Activated naive CD8-positive, alpha-beta T cell (primary cell): ENCODE results near the gene BRMS1.

Experiments used
- H3K27ac Mint-ChIP-seq: one replicate; pipeline ENCODE4 v1.8.0; 2021; ENCODE audit warnings: mixed read lengths
- H3K27me3 Mint-ChIP-seq: one replicate; pipeline ENCODE4 v1.8.0; 2021; ENCODE audit warnings: mixed read lengths
- H3K36me3 Mint-ChIP-seq: one replicate; pipeline ENCODE4 v1.8.0; 2021; ENCODE audit warnings: mixed read lengths
- H3K4me1 Mint-ChIP-seq: one replicate; pipeline ENCODE4 v1.8.0; 2021; ENCODE audit warnings: low read depth, mixed read lengths
- H3K4me3 Mint-ChIP-seq: one replicate; pipeline ENCODE4 v1.8.0; 2021; ENCODE audit warnings: mild to moderate bottlenecking, mixed read lengths
- H3K9me3 Mint-ChIP-seq: one replicate; pipeline ENCODE4 v1.8.0; 2021; ENCODE audit warnings: low read depth, mixed read lengths

The BRMS1 gene

GRCh38 chr11:66292543-66293332 lies 52.2 kb downstream of the BRMS1 start:
- H3K9me3 Mint-ChIP-seq: no peaks in the 10 kb centered on the region
- H3K27me3 Mint-ChIP-seq: peaks cover 12% of the 10 kb centered on the region
- H3K4me1 Mint-ChIP-seq: peaks cover 26% of the 10 kb centered on the region
- peaks cover 4% of the 10 kb centered on the region for H3K36me3 Mint-ChIP-seq
- H3K27ac Mint-ChIP-seq: peak overlapping the region; percentile 17
- H3K4me3 Mint-ChIP-seq: peak overlapping the region; percentile 81

GRCh38 chr11:66291706-66292542 lies 53.0 kb downstream of the BRMS1 start, which contains the start of gene TMEM151A:
Gene TMEM151A (plus strand): TSS chr11:66291894. CDS start chr11:66292014, 120 bp downstream.
- H3K4me3 Mint-ChIP-seq: peak within 1 kb of the TSS; percentile 90
- H3K36me3 Mint-ChIP-seq: peaks cover 4% of the 10 kb centered on the region
- no peaks in the 10 kb centered on the region for H3K9me3 Mint-ChIP-seq
- H3K27ac Mint-ChIP-seq: peak within 1 kb of the TSS; percentile 17
- peaks cover 12% of the 10 kb centered on the region for H3K27me3 Mint-ChIP-seq
- H3K4me1 Mint-ChIP-seq: peaks cover 29% of the 10 kb centered on the region

GRCh38 chr11:66291303-66291705 lies 53.6 kb downstream of the BRMS1 start:
- H3K27ac Mint-ChIP-seq: no peak overlapping the region
- peaks cover 32% of the 10 kb centered on the region for H3K4me1 Mint-ChIP-seq
- peaks cover 4% of the 10 kb centered on the region for H3K36me3 Mint-ChIP-seq
- no peaks in the 10 kb centered on the region for H3K9me3 Mint-ChIP-seq
- peak overlapping the region; percentile 27 for H3K4me3 Mint-ChIP-seq
- peaks cover 12% of the 10 kb centered on the region for H3K27me3 Mint-ChIP-seq

- H3K4me1 Mint-ChIP-seq: peaks cover 32% of the 10 kb centered on the region
- H3K4me3 Mint-ChIP-seq: peak overlapping the region; percentile 90
- no peaks in the 10 kb centered on the region for H3K9me3 Mint-ChIP-seq
- H3K27me3 Mint-ChIP-seq: peaks cover 12% of the 10 kb centered on the region
- no peak overlapping the region for H3K27ac Mint-ChIP-seq
- H3K36me3 Mint-ChIP-seq: peaks cover 4% of the 10 kb centered on the region
Observed at GRCh38 chr11:66290330-66290621, 54.6 kb downstream of the BRMS1 start.

- H3K27me3 Mint-ChIP-seq: peaks cover 12% of the 10 kb centered on the region
- peak overlapping the region; percentile 90 for H3K4me3 Mint-ChIP-seq
- H3K9me3 Mint-ChIP-seq: no peaks in the 10 kb centered on the region
- H3K4me1 Mint-ChIP-seq: peaks cover 32% of the 10 kb centered on the region
- peaks cover 4% of the 10 kb centered on the region for H3K36me3 Mint-ChIP-seq
- peak overlapping the region; percentile 90 for H3K27ac Mint-ChIP-seq
Observed at GRCh38 chr11:66289548-66290329, 55.2 kb downstream of the BRMS1 start.

GRCh38 chr11:66288671-66289547 lies 56.0 kb downstream of the BRMS1 start, which contains the start of gene YIF1A:
Gene YIF1A (minus strand): TSS chr11:66289143. CDS start chr11:66288985, 158 bp downstream.
- H3K36me3 Mint-ChIP-seq: peaks cover 4% of the 10 kb centered on the region
- H3K27ac Mint-ChIP-seq: peak within 1 kb of the TSS; percentile 90
- no peaks in the 10 kb centered on the region for H3K9me3 Mint-ChIP-seq
- H3K27me3 Mint-ChIP-seq: peaks cover 12% of the 10 kb centered on the region
- peaks cover 32% of the 10 kb centered on the region for H3K4me1 Mint-ChIP-seq
- peak within 1 kb of the TSS; percentile 90 for H3K4me3 Mint-ChIP-seq

GRCh38 chr11:66287889-66288670 lies 56.8 kb downstream of the BRMS1 start:
- Mint-ChIP-seq H3K4me3 (peak overlapping the region; percentile 90), H3K9me3 (no peaks in the 10 kb centered on the region), H3K27ac (peak overlapping the region; percentile 86), H3K36me3 (peaks cover 4% of the 10 kb centered on the region), H3K27me3 (peaks cover 7% of the 10 kb centered on the region), H3K4me1 (peaks cover 34% of the 10 kb centered on the region)
